ENCODE measurements around the gene DMGDH. TPM values are rescaled to one million over a fixed set of nuclear protein-coding genes. Genes with fewer than 3 reads are reported as not detected.

The DMGDH gene
- total and polyA plus RNA-seq, 10 of the 15 experiments (the other 5 are each of a cell fraction or from before 2014, with no cell fraction given) = 0.22 to 1.5 (median 0.44) TPM; not detected in 3

GRCh38 chr5:79075646-79076426 lies 6.4 kb upstream of the DMGDH start (continued):
- no peak for TF ChIP-seq SREBF2 (IDR thresholded peaks at IDR 0.05; ENCODE audit: low read length)
- TF ChIP-seq, protein P1, sequence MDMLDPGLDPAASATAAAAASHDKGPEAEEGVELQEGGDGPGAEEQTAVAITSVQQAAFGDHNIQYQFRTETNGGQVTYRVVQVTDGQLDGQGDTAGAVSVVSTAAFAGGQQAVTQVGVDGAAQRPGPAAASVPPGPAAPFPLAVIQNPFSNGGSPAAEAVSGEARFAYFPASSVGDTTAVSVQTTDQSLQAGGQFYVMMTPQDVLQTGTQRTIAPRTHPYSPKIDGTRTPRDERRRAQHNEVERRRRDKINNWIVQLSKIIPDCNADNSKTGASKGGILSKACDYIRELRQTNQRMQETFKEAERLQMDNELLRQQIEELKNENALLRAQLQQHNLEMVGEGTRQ (IDR thresholded peaks at IDR 0.05; ENCODE audit: borderline replicate concordance, low read depth, low read length) = no peak
- no peak for TF ChIP-seq ASH2L (IDR thresholded peaks at IDR 0.05; ENCODE audit: borderline replicate concordance, low read depth)
- TF ChIP-seq USF1 (IDR thresholded peaks at IDR 0.05; ENCODE audit: borderline replicate concordance, extremely low read length, insufficient read depth, low read depth, low read length) = no peak
- TF ChIP-seq ETV6 (conservative IDR thresholded peaks at IDR 0.05 in 1 of 2, IDR thresholded peaks at IDR 0.05 in 1 of 2; ENCODE audit: borderline replicate concordance in 1 of 2, low read depth in 1 of 2) = no peak
- no peak for TF ChIP-seq TARDBP (IDR thresholded peaks at IDR 0.05; ENCODE audit: borderline replicate concordance)
- no peak for TF ChIP-seq ZNF207 (IDR thresholded peaks at IDR 0.05; ENCODE audit: borderline replicate concordance)

DNA sequence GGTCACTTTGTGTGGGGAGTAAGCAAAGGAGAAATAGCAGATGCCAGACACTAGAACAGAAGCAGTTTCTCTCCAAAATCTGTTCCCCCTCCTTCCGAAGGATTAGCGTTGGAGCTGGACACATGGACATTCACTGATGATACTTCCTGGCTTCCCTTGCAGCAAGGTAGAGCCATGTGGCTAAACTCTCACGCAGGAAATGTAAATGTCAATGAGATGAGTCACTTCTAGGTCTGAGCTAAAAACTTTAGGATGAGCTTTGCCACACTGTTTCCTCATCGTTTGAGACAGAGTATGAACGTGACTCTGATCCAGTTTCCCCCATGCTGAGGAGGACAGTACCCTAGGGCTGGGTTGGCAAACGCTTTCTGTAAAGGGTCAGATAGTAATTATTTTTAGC lies 5.2 kb upstream of the DMGDH start:
- no peak overlapping the region for H3K9ac ChIP-seq (ENCODE audit: control insufficient read depth, insufficient read depth, low read length)
- intact Hi-C loops (cut with micrococcal nuclease; ENCODE audit: unreplicated experiment) = no loop called here
- ChIA-PET POLR2A (no interaction called here), CTCF (interaction anchor here (0.6 to 3.8 kb wide), 7 partner anchors 7 to 936 kb away, joined by 3 to 11 read pairs (median 3); no protein-coding TSS in a partner anchor), SMC1A (ENCODE audit: uncharacterized antibody, unreplicated experiment) (interaction anchor here (1.8 kb wide), 1 partner anchor 10 kb away, joined by 6 read pairs; no protein-coding TSS in a partner anchor), RAD21 (ENCODE audit: unreplicated experiment) (interaction anchor here (1.5 kb wide), 1 partner anchor 49 kb away, joined by 3 read pairs; no protein-coding TSS in a partner anchor)
- FAIRE-seq (peak; percentile 27), ATAC-seq (no peak; the same call in 2 of the 3 replicates), DNase-seq (ENCODE audit: low read depth, low spot score) (no peak)
- peaks cover 1 to 3% of the 10 kb centered on the region in 2 experiments; a peak in 2 of 4 replicates for H3K27me3 ChIP-seq (replicated peaks in 1 of 2; ENCODE audit: control insufficient read depth in 2 of 2, insufficient read depth in 2 of 2, low read length in 1 of 2)
- no peaks in the 10 kb centered on the region for H3K9me3 ChIP-seq (replicated peaks; ENCODE audit: control insufficient read depth, insufficient read depth, low read length)
- H3K4me3 ChIP-seq = no peak overlapping the region
- no peak for TF ChIP-seq JUNB (IDR thresholded peaks at IDR 0.05)
- TF ChIP-seq CBX3 (IDR thresholded peaks at IDR 0.05; ENCODE audit: borderline replicate concordance, low read depth) = no peak
- TF ChIP-seq ASH2L (IDR thresholded peaks at IDR 0.05; ENCODE audit: borderline replicate concordance, low read depth) = no peak
- TF ChIP-seq CHD2 (IDR thresholded peaks at IDR 0.05; ENCODE audit: borderline replicate concordance, low read depth, low read length) = no peak
- no peak for TF ChIP-seq STAT1 (conservative IDR thresholded peaks at IDR 0.05)
- H3K79me2 ChIP-seq (ENCODE audit: control insufficient read depth, insufficient read depth, low read length) = no peaks in the 10 kb centered on the region
- WGBS (ENCODE audit: insufficient coverage, insufficient replicate concordance, low lambda C conversion rate, missing lambda C conversion rate) = 71% methylated on average over 6 of the region's 6 CpGs
- H3K27ac ChIP-seq (ENCODE audit: control insufficient read depth, insufficient read depth) = no peak overlapping the region
- no peaks in the 10 kb centered on the region for H3K4me1 ChIP-seq (ENCODE audit: control insufficient read depth, insufficient read depth, low read length)
- no peak overlapping the region for H2AFZ ChIP-seq (ENCODE audit: control insufficient read depth, low read depth, low read length)
- H3K36me3 ChIP-seq (ENCODE audit: control insufficient read depth in 2 of 2, insufficient read depth in 2 of 2, low read length in 1 of 2) = no peaks in the 10 kb centered on the region
- no peak overlapping the region for H3K4me2 ChIP-seq (ENCODE audit: control insufficient read depth, insufficient read depth)
- no TSS peak for BruUV-seq (replicated peaks)
- H4K20me1 ChIP-seq (ENCODE audit: control insufficient read depth, insufficient read depth) = no peaks in the 10 kb centered on the region
- in situ Hi-C loops (cut with MboI) = no loop called here

Data from GM12878 (cell line).